Hepatocyte (in vitro differentiated cells): Measurements from ENCODE around the gene WT1. TPM values are rescaled to one million over a fixed set of nuclear protein-coding genes. Genes with fewer than 3 reads are reported as not detected.
A peak's percentile ranks its signal among the peaks of the same experiment; 100 is the strongest.

ENCODE experiments used
- DNase-seq: peaks from one replicate; pipeline ENCODE4 v3.0.0-alpha.2; 2016; ENCODE audit warnings: low spot score
- H2AFZ ChIP-seq: fragments of 200-600 bp; sonication (generic); 2 replicates; pipeline ENCODE4 v1.6.0; 2016; ENCODE audit warnings: antibody characterized with exemption, mild to moderate bottlenecking
- H3K27ac ChIP-seq: fragments of 200-600 bp; sonication (generic); 2 replicates; pipeline ENCODE4 v1.5.1; 2016; ENCODE audit warnings: mild to moderate bottlenecking
- H3K27me3 ChIP-seq: fragments of 200-600 bp; sonication (generic); 2 replicates; pipeline ENCODE4 v1.6.1; 2016
- H3K36me3 ChIP-seq: fragments of 200-600 bp; sonication (generic); replicated peaks from 2 replicates; pipeline ENCODE4 v1.5.1; 2016; ENCODE audit warnings: low read depth; ENCODE audit not compliant: insufficient read depth
- H3K4me1 ChIP-seq: fragments of 200-600 bp; sonication (generic); 2 replicates; pipeline ENCODE4 v1.5.1; 2016; ENCODE audit warnings: mild to moderate bottlenecking, moderate library complexity; ENCODE audit not compliant: insufficient read depth
- H3K4me2 ChIP-seq: fragments of 200-600 bp; sonication (generic); 2 replicates; pipeline ENCODE4 v1.6.0; 2016
- H3K4me3 ChIP-seq: fragments of 200-600 bp; sonication (generic); 2 replicates; pipeline ENCODE4 v1.5.1; 2016; ENCODE audit warnings: mild to moderate bottlenecking
- H3K79me2 ChIP-seq: fragments of 200-600 bp; sonication (generic); 2 replicates; pipeline ENCODE4 v1.6.0; 2017; ENCODE audit warnings: mild to moderate bottlenecking
- H3K9me2 ChIP-seq: fragments of 200-600 bp; sonication (generic); replicated peaks from 2 replicates; pipeline ENCODE4 v1.6.0; 2017; ENCODE audit warnings: mild to moderate bottlenecking; ENCODE audit not compliant: insufficient read depth
- H3K9me3 ChIP-seq: fragments of 200-600 bp; sonication (generic); 2 replicates; pipeline ENCODE4 v1.5.1; 2016; ENCODE audit warnings: low read depth, mild to moderate bottlenecking
- H4K20me1 ChIP-seq: fragments of 200-600 bp; sonication (generic); 2 replicates; pipeline ENCODE4 v1.6.0; 2016; ENCODE audit warnings: mild to moderate bottlenecking; ENCODE audit not compliant: insufficient read depth, poor library complexity, severe bottlenecking
- CTCF ChIP-seq: fragments of 200-600 bp; sonication (generic); IDR thresholded peaks from 2 replicates; pipeline ENCODE4 v1.5.1; 2016; ENCODE audit warnings: antibody characterized with exemption, mild to moderate bottlenecking; ENCODE audit not compliant: poor library complexity
- EZH2 ChIP-seq: fragments of 200-600 bp; sonication (generic); IDR thresholded peaks from 2 replicates; pipeline ENCODE4 v1.6.1; 2016; ENCODE audit warnings: antibody characterized with exemption, mild to moderate bottlenecking, borderline replicate concordance
- EZH2phosphoT487 ChIP-seq: fragments of 200-600 bp; sonication (generic); IDR thresholded peaks from one replicate; pipeline ENCODE4 v1.6.1; 2018; ENCODE audit warnings: antibody characterized with exemption, mild to moderate bottlenecking, low read depth, moderate library complexity; ENCODE audit not compliant: unreplicated experiment, severe bottlenecking
- WGBS: methylation state at CpG from one replicate; pipeline ENCODE4 v1.1.6; 2016; ENCODE audit warnings: low lambda C conversion rate; ENCODE audit errors: missing lambda C conversion rate; 5-methylcytosine and 5-hydroxymethylcytosine counted together
- polyA plus RNA-seq: library from polyadenylated mRNA; unstranded; fragments of >200 nt; fragmentation: Nextera tagmentation; extraction: Ambion mirVana; gene quantifications from 2 replicates; pipeline ENCODE4 v1.2.1, GENCODE V29; 2016
- total RNA-seq: library from RNA; depleted of rRNA; stranded (reverse); fragments of >200 nt; gene quantifications from 2 replicates; pipeline ENCODE4 v1.2.3, GENCODE V29; 2014

WT1 gene
- total and polyA plus RNA-seq, 2 experiments from 2014 or later: 0.37 to 0.47 TPM

GRCh38 chr11:32440312-32440908, 5.1 kb upstream of the WT1 start:
- H3K4me1 ChIP-seq: peaks cover 14% of the 10 kb centered on the region
- H3K27ac ChIP-seq: no peak overlapping the region
- WGBS: 47% methylated on average over 6 of the region's 6 CpGs
- no peak overlapping the region for H2AFZ ChIP-seq
- H3K79me2 ChIP-seq: no peaks in the 10 kb centered on the region
- no peak overlapping the region for H3K4me2 ChIP-seq
- TF ChIP-seq EZH2phosphoT487 (no peak), CTCF (no peak), EZH2 (no peak)
- no peak for DNase-seq
- H3K4me3 ChIP-seq: no peak overlapping the region
- no peaks in the 10 kb centered on the region for H3K9me2 ChIP-seq
- H3K36me3 ChIP-seq: no peaks in the 10 kb centered on the region
- no peaks in the 10 kb centered on the region for H3K9me3 ChIP-seq
- H4K20me1 ChIP-seq: no peaks in the 10 kb centered on the region
- H3K27me3 ChIP-seq: peaks cover 91% of the 10 kb centered on the region

GRCh38 chr11:32439501-32440210, 4.3 kb upstream of the WT1 start:
- peaks cover 22% of the 10 kb centered on the region for H3K4me1 ChIP-seq
- H3K4me3 ChIP-seq: no peak overlapping the region
- 18% methylated on average over 21 of the region's 21 CpGs for WGBS
- no peaks in the 10 kb centered on the region for H3K79me2 ChIP-seq
- TF ChIP-seq EZH2phosphoT487 (no peak), CTCF (no peak), EZH2 (no peak)
- no peaks in the 10 kb centered on the region for H3K9me3 ChIP-seq
- H4K20me1 ChIP-seq: no peaks in the 10 kb centered on the region
- H3K27me3 ChIP-seq: peaks cover 95% of the 10 kb centered on the region
- no peak for DNase-seq
- H2AFZ ChIP-seq: no peak overlapping the region
- no peaks in the 10 kb centered on the region for H3K9me2 ChIP-seq
- H3K27ac ChIP-seq: no peak overlapping the region
- H3K4me2 ChIP-seq: peak overlapping the region; percentile 74
- no peaks in the 10 kb centered on the region for H3K36me3 ChIP-seq

- TF ChIP-seq EZH2: peak; percentile 88
- peak; percentile 86 for TF ChIP-seq EZH2phosphoT487
- no peak for TF ChIP-seq CTCF
- Histone ChIP-seq H2AFZ (peak overlapping the region; percentile 26), H3K9me2 (no peaks in the 10 kb centered on the region), H3K27ac (no peak overlapping the region), H3K4me1 (peaks cover 23% of the 10 kb centered on the region), H3K27me3 (peaks cover 97% of the 10 kb centered on the region), H3K4me2 (peak overlapping the region; percentile 74), H3K36me3 (no peaks in the 10 kb centered on the region), H3K4me3 (no peak overlapping the region), H3K79me2 (no peaks in the 10 kb centered on the region), H4K20me1 (no peaks in the 10 kb centered on the region), H3K9me3 (no peaks in the 10 kb centered on the region)
- WGBS: 3% methylated on average over 38 of the region's 47 CpGs
- no peak for DNase-seq
Observed at GRCh38 chr11:32438866-32439489, 3.6 kb upstream of the WT1 start.
